Measurements from ENCODE around the gene ERBB2. TPM values are rescaled to one million over a fixed set of nuclear protein-coding genes. Genes with fewer than 3 reads are reported as not detected.

The ERBB2 gene
- total RNA-seq, 1 donor = 44.2 TPM

DNA sequence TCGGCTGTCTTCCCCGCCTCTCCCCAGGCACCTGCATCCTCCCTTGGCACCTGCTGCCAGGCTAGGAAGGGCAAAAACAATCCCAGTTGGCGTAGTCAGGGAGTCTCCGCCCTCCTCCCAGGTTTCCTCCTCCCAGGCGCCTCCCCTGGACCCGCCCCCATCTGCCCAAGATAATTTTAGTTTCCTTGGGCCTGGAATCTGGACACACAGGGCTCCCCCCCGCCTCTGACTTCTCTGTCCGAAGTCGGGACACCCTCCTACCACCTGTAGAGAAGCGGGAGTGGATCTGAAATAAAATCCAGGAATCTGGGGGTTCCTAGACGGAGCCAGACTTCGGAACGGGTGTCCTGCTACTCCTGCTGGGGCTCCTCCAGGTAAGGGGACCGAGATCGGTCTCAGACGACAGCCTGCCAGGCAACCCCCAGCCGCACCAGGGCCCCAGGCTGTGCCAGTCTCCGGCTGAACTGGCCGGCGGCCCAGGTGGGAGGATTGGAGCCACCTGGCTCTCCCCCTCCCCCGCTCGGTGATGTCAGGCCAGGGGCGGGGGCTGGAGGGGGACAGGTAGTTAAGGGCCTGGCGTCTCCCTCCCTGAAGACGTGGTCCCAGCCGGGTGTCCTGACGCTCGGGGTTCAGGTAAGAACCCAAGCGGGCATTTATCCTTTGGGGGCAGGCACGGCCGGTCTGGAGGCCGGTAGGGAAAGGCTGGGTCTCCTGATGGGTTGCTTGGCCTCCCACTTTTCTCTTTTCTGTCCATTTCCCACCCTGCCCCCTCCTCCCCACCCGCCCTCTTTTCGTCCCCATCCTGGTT, 38.1 kb downstream of the ERBB2 start, which contains the start of gene GRB7:
Gene GRB7 (plus strand): TSS at position 179 of the 808 bp plus-strand sequence. CDS start 4,364 bp downstream, outside the sequence.
- Histone ChIP-seq H3K27me3 (ENCODE audit: insufficient read depth, low read length) (peaks cover 18% of the 10 kb centered on the region), H3K4me3 (ENCODE audit: insufficient read depth, low read length) (peak within 1 kb of the TSS; percentile 55), H3K4me1 (ENCODE audit: insufficient read depth, low read length) (peaks cover 19% of the 10 kb centered on the region), H3K36me3 (ENCODE audit: insufficient read depth, low read length) (no peaks in the 10 kb centered on the region), H4K20me1 (ENCODE audit: insufficient read depth, low read length) (no peaks in the 10 kb centered on the region), H3K9me3 (ENCODE audit: low read depth, low read length) (no peaks in the 10 kb centered on the region), H3K79me2 (ENCODE audit: insufficient read depth, low read length) (no peaks in the 10 kb centered on the region), H3K27ac (ENCODE audit: low read depth, low read length) (no peak within 1 kb of the TSS), H3K4me2 (ENCODE audit: insufficient read depth, low read length) (peak within 1 kb of the TSS; percentile 69), H2AFZ (ENCODE audit: low read length) (peak within 1 kb of the TSS; percentile 63)
- TF ChIP-seq CTCF (IDR thresholded peaks at IDR 0.05; ENCODE audit: extremely low read depth, low read depth, low read length) = no peak
- DNase-seq (ENCODE audit: insufficient read length, low spot score, missing footprints) = peak; percentile 90

DNA sequence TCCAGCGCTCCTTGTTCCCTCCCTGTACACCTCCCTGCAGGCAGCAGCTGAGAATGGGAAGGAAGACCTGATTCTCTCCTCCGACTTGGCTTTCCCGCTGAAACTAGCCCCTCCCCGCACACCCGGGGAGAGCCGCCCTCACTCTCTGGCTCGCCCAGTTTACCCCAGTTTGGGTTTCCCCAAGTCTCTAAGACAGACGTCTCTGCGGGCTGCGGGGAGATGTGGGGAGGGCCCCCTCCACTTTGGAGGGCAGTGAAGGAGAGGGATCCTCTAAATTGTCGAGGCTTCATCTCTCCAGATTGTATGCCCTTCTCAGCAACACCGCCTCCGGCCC, 38.7 kb downstream of the ERBB2 start:
- Histone ChIP-seq H2AFZ (ENCODE audit: low read length) (peak overlapping the region; percentile 63), H3K36me3 (ENCODE audit: insufficient read depth, low read length) (no peaks in the 10 kb centered on the region), H3K27ac (ENCODE audit: low read depth, low read length) (no peak overlapping the region), H3K79me2 (ENCODE audit: insufficient read depth, low read length) (no peaks in the 10 kb centered on the region), H3K27me3 (ENCODE audit: insufficient read depth, low read length) (peaks cover 18% of the 10 kb centered on the region), H3K4me3 (ENCODE audit: insufficient read depth, low read length) (peak overlapping the region; percentile 55), H4K20me1 (ENCODE audit: insufficient read depth, low read length) (no peaks in the 10 kb centered on the region), H3K4me1 (ENCODE audit: insufficient read depth, low read length) (peaks cover 19% of the 10 kb centered on the region), H3K9me3 (ENCODE audit: low read depth, low read length) (no peaks in the 10 kb centered on the region), H3K4me2 (ENCODE audit: insufficient read depth, low read length) (peak overlapping the region; percentile 69)
- DNase-seq (ENCODE audit: insufficient read length, low spot score, missing footprints) = no peak
- no peak for TF ChIP-seq CTCF (IDR thresholded peaks at IDR 0.05; ENCODE audit: extremely low read depth, low read depth, low read length)

- no peaks in the 10 kb centered on the region for H3K36me3 ChIP-seq (ENCODE audit: insufficient read depth, low read length)
- no peaks in the 10 kb centered on the region for H3K9me3 ChIP-seq (ENCODE audit: low read depth, low read length)
- peaks cover 19% of the 10 kb centered on the region for H3K4me1 ChIP-seq (ENCODE audit: insufficient read depth, low read length)
- H3K27ac ChIP-seq (ENCODE audit: low read depth, low read length) = no peak overlapping the region
- peak; percentile 95 for DNase-seq (ENCODE audit: insufficient read length, low spot score, missing footprints)
- no peaks in the 10 kb centered on the region for H4K20me1 ChIP-seq (ENCODE audit: insufficient read depth, low read length)
- peak overlapping the region; percentile 69 for H3K4me2 ChIP-seq (ENCODE audit: insufficient read depth, low read length)
- H3K27me3 ChIP-seq (ENCODE audit: insufficient read depth, low read length) = peaks cover 18% of the 10 kb centered on the region
- TF ChIP-seq CTCF (IDR thresholded peaks at IDR 0.05; ENCODE audit: extremely low read depth, low read depth, low read length) = no peak
- H3K79me2 ChIP-seq (ENCODE audit: insufficient read depth, low read length) = no peaks in the 10 kb centered on the region
- peak overlapping the region; percentile 66 for H2AFZ ChIP-seq (ENCODE audit: low read length)
- H3K4me3 ChIP-seq (ENCODE audit: insufficient read depth, low read length) = peak overlapping the region; percentile 55
Observed at GRCh38 chr17:39738983-39739884, 39.4 kb downstream of the ERBB2 start.

Data from osteoblast (primary cell).